NCI-H526 treated with DMSO at 0.1 percent for 48 hours (cell line): ENCODE results near the gene PTTG1IP2.
A peak's percentile ranks its signal among the peaks of the same experiment; 100 is the strongest.

Source experiments
- DNase-seq: peaks from one replicate; lab custom pipeline; 2025; lab: John Stamatoyannopoulos, UW

Gene PTTG1IP2

DNA sequence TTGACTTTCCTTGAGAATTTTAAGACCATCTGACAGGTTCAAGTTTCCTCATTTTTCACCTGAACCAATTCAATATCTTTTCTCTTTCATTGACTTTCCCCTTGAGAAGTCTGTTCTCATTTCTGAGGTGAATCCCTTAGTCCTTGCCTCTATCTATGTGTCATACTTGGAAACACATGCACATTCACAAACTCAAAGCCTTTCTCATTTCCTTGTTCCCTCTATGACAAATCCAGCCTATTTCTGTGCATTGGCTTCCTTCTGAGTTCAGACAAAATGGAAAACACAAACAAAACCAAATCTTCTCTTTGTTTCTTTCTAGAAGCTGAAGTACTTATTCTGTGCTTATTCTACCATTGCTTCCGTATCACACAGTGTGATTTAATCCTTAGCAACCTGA, 13.8 kb downstream of the PTTG1IP2 start:
- no peak for DNase-seq

GRCh38 chr7:90484706-90485105, 15.3 kb downstream of the PTTG1IP2 start:
- no peak for DNase-seq

- DNase-seq, result no peak
Measured at GRCh38 chr7:90485734-90486316, 16.4 kb downstream of the PTTG1IP2 start.

GRCh38 chr7:90487808-90488207, 18.4 kb downstream of the PTTG1IP2 start:
- DNase-seq, result no peak

GRCh38 chr7:90488220-90488619, 18.8 kb downstream of the PTTG1IP2 start:
- no peak for DNase-seq

- no peak for DNase-seq
Measured at GRCh38 chr7:90492250-90492649, 22.8 kb downstream of the PTTG1IP2 start.

GRCh38 chr7:90495241-90495640, 25.8 kb downstream of the PTTG1IP2 start:
- DNase-seq, result no peak

DNA sequence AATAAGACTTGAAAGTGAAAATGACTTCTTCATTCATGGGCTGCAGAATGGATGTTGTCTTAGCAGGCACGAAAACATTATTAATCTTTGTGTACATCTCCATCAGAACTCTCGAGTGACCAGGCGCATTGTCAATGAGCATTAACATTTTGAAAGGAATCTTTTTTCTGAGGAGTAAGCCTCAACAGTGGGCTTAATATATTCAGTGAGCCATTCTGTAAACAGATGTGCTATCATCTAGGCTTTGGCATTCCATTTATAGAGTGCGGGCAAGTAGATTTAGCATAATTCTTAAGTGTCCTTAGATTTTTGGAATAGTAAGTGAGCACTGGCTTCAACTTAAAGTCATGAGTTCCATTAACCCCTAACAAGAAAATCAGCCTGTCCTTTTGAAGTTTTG, 33.1 kb downstream of the PTTG1IP2 start:
- DNase-seq, result no peak

DNA sequence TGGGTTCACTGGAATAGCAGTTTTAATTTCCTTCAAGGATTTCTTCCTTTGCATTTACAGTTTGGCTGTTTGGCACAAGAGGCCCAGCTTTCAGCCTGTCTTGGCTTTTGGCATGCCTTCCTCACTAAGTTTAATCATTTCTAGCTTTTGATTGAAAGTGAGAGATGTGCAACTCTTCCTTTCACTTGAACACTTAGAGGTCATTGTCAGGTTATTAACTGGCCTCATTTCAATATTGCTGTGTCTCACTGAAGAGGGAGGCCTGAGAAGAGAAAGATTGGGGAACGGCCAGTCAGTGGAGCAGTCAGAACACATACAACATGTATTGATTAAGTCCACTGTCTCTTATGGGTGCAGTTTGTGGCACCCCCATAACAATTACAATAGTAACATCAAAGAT, 33.9 kb downstream of the PTTG1IP2 start:
- no peak for DNase-seq

- DNase-seq, result no peak
Measured at GRCh38 chr7:90507692-90508091, 38.3 kb downstream of the PTTG1IP2 start.

DNA sequence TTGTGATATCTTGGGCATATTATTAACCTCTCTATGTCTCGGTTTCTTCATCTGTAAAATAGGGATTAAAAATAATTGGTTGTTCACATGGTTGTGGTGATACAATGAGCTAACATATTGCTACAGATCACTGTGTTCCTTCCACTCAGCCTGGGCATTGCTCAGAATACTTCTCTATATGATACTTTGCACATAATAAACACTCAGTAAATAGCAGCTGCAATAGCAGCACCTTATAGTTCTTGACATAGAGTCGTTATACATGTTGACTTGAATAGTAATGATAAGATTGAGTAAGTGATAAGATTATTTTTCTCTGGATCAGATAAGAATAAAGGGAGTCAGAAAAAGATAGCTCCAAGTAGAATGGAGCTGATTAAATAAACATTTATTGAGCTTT, 42.3 kb downstream of the PTTG1IP2 start:
- DNase-seq, result no peak

DNA sequence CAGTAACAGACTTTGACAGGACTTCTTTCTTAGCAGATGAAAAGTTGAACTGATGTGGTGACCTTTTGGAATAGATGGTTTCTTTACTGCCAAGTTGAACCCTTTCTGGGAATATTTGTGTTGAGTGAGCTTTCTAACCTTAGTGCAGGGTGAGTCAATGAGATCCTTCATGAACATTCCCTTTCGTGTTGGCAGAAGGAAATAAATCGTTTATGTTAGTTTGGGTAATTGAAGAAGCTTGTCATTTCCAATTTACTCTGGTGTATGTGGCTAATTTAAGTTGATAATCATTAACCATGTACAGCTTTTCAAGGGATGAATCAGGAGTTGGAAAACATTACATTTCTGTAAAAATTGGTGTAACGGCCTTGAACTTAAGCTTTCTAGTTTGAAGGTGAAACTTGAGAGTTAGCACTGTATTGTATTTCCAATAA, 43.4 kb downstream of the PTTG1IP2 start:
- no peak for DNase-seq

DNA sequence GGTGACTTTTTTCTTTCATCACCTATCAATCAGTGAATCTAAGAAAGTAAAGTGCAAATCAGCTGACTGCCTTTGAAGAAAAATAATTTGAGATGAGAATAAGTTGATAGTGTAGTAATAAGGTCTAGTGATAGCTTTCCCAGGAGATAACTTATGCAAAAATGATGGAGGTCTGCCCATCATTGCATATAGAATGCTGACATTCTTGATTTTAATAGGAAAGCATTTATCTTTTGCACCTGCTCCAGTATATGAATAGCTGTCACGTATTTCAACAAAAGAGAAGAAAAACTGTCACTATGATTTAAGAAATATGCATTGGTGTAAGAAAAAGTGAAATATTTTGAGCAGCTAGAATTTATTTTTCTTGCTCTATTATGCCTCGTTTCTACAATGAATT, 46.8 kb downstream of the PTTG1IP2 start:
- DNase-seq, result peak; percentile 82

- no peak for DNase-seq
Measured at GRCh38 chr7:90518630-90519029, 49.2 kb downstream of the PTTG1IP2 start.

DNA sequence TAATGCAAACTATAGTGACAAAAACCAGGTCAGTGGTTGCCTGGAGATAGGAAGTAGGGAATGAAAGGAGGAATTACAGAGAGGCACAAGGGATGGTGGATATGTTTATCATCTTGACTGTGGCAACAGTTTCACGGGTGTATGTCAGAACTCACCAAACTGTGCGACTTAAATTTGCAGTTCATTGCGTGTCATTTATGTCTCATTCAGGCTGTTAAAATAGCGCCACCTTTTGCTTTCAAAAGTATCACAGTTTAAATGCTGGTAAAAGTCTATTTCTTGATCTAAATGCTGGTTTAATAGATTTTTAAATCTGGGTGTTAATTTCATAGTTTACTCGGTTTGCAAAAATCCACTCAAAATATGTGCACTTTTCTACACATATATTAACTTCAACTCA, 51.0 kb downstream of the PTTG1IP2 start:
- no peak for DNase-seq

DNA sequence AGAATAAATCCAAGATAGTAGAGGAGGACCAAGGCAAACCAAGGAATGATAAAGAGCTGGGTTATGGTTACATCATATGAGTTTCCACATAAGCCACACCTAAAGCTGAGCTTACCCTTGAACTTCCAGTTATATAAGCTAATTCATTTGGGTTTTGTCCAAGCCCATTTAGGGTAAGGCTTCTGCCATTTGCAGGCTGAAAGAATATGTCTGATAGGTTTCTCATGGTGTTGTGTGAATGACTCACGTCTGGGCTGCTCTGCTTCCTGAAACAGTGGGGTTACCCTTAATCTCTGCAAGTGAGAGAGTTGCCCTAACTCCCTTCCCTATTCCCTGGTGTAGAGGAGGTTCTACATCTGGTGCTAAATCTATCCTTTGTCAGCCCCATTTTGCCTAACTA, 60.8 kb downstream of the PTTG1IP2 start:
- no peak for DNase-seq

DNA sequence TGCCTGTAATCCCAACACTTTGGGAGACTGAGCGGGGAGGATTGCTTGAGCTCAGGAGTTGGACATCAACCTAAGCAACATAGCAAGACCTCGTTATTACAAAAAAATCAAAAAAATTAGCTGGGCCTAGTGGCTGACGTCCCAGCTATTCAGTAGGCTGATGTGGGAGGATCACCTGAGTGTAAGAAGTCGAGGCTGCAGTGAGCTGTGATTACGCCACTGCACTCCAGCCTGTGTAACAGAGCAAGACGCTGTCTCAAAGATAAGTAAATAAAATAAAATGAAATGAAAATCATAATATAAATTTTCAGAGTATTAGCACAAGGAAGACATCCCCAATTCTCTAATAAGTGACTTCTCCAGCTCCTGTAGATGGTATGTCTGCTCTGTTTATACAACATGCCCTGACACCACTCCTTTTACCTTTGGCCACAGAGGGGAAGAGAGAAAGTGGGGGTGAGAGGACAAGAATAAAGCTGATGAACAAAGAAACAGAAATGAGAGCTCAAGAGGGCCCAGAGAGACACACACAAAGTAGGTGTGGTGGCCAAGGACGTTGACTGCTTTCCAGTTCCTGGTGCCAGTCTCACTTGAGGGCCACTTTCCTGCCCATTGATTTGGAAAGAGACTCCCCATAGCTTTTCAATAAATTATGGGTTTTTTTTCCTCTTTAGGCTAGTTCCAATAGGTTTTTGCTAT, 62.9 kb downstream of the PTTG1IP2 start:
- no peak for DNase-seq

DNA sequence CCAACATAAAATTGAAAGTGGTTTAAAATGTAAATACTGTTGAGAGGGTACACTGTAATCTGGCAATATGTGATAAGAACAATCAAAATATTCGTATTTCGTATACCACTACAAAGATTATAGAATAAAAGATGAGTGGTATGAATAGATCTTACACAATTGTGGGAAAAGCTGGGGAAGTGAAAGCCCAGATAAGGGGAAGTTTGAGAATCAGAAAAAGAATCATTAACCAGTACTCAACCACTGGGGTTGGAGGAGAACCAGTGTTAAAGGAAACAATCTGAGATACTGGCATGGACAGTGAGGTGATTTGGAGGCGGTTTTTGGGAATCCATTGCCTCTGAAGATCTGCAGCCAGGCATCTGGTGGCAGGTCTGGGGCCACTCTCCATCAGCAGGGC, 67.0 kb downstream of the PTTG1IP2 start:
- no peak for DNase-seq

GRCh38 chr7:90538405-90538804, 69.0 kb downstream of the PTTG1IP2 start:
- DNase-seq, result no peak

- no peak for DNase-seq
Measured at GRCh38 chr7:90540406-90540805, 71.0 kb downstream of the PTTG1IP2 start.

DNA sequence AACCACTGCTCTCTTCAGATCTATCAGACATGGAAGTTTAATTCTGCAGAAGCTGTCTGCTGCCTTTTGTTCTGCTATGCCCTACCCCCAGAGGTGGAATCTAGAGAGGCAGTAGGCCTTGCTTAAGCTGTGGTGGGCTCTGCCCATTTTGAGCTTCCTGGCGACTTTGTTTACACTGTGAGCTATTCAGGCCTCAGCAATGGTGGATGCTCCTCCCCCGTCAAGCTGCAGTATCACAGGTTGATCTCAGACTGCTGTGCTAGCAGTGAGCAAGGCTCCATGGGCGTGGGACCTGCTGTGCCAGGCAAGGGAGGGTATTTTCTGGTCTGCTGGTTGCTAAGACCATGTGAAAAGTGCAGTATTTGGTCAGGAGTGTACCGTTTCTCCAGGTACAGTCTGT, 81.6 kb downstream of the PTTG1IP2 start:
- DNase-seq, result no peak

- peak; percentile 23 for DNase-seq
Measured at GRCh38 chr7:90552521-90552920, 83.1 kb downstream of the PTTG1IP2 start.

DNA sequence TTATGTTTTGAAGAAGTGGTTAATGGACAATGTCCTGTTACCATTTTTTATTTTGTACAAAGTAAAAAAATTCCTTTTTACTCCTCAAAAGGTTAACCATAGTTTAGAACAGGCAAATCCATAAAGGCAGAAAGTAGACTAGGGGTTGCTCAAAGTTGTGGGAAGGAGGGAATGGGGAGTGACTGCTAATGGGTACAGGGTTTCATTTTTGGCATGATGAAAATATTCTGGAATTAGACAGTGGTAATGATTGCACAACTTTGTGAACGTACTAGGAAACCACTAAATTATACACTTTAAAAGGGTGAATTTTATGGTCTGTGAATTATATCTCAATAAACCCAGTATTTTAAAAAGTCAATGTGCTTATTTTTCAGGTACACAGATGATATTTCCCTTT, 91.3 kb downstream of the PTTG1IP2 start:
- DNase-seq, result no peak
